GM23338 (cell line): ENCODE data around the gene PDZK1IP1. TPM values are rescaled to one million over a fixed set of nuclear protein-coding genes. Genes with fewer than 3 reads are reported as not detected.

Source experiments
- ATAC-seq: fragments of 200-7000 bp; cut with Tn5 transposase; 3 replicates; pipeline ENCODE4 v1.9.1; 2020
- DNase-seq: peaks from one replicate; pipeline ENCODE4 v3.0.0-alpha.2; 2015; ENCODE audit warnings: low spot score
- H2AFZ ChIP-seq: fragments of 200-600 bp; sonication (generic); 2 replicates; pipeline ENCODE4 v1.8.0; 2016; ENCODE audit warnings: antibody characterized with exemption, mild to moderate bottlenecking, moderate library complexity
- H3F3A ChIP-seq: fragments of 200-600 bp; sonication (generic); replicated peaks from 2 replicates; pipeline ENCODE4 v1.8.0; 2017; ENCODE audit warnings: antibody characterized with exemption, mixed run types, low read depth
- H3K27ac ChIP-seq: fragments of 200-600 bp; sonication (generic); 2 replicates; pipeline ENCODE4 v1.6.1; 2016; ENCODE audit warnings: low read depth
- H3K27me3 ChIP-seq: fragments of 200-600 bp; sonication (generic); 2 replicates; pipeline ENCODE4 v1.8.0; 2016; ENCODE audit warnings: mild to moderate bottlenecking, mixed run types, moderate library complexity; ENCODE audit not compliant: insufficient read depth
- H3K36me3 ChIP-seq: fragments of 200-600 bp; sonication (generic); 2 replicates; pipeline ENCODE4 v1.8.0; 2016; ENCODE audit warnings: mild to moderate bottlenecking; ENCODE audit not compliant: insufficient read depth
- H3K4me1 ChIP-seq: fragments of 200-600 bp; sonication (generic); 2 replicates; pipeline ENCODE4 v1.8.0; 2016; ENCODE audit warnings: mild to moderate bottlenecking, moderate library complexity; ENCODE audit not compliant: insufficient read depth
- H3K4me2 ChIP-seq: fragments of 200-600 bp; sonication (generic); 2 replicates; pipeline ENCODE4 v1.7.1; 2017; ENCODE audit warnings: mixed run types
- H3K4me3 ChIP-seq: fragments of 200-600 bp; sonication (generic); 2 replicates; pipeline ENCODE4 v1.6.1; 2016; ENCODE audit warnings: mixed run types
- H3K79me2 ChIP-seq: fragments of 200-600 bp; sonication (generic); replicated peaks from 2 replicates; pipeline ENCODE4 v1.8.0; 2017; ENCODE audit warnings: mild to moderate bottlenecking; ENCODE audit not compliant: insufficient read depth
- H3K9me2 ChIP-seq: fragments of 200-600 bp; sonication (generic); 2 replicates; pipeline ENCODE4 v1.8.0; 2017; ENCODE audit not compliant: insufficient read depth
- H4K20me1 ChIP-seq: fragments of 200-600 bp; sonication (generic); replicated peaks from 2 replicates; pipeline ENCODE4 v1.8.0; 2017; ENCODE audit warnings: mild to moderate bottlenecking; ENCODE audit not compliant: insufficient read depth
- H3K27ac Mint-ChIP-seq: 2 replicates; pipeline ENCODE4 v1.8.0; 2020; ENCODE audit warnings: inconsistent platforms, mild to moderate bottlenecking, moderate library complexity, mixed read lengths
- H3K27me3 Mint-ChIP-seq: 3 replicates; pipeline ENCODE4 v1.8.0; 2022; ENCODE audit warnings: low read depth, mild to moderate bottlenecking, moderate library complexity, mixed read lengths, inconsistent platforms; ENCODE audit not compliant: insufficient read depth, poor library complexity
- H3K36me3 Mint-ChIP-seq: 3 replicates; pipeline ENCODE4 v1.8.0; 2021; ENCODE audit warnings: low read depth, mild to moderate bottlenecking, inconsistent platforms, moderate library complexity, mixed read lengths
- H3K4me1 Mint-ChIP-seq: 3 replicates; pipeline ENCODE4 v1.8.0; 2020; ENCODE audit warnings: mild to moderate bottlenecking, inconsistent platforms, mixed read lengths
- H3K4me3 Mint-ChIP-seq: 3 replicates; pipeline ENCODE4 v1.8.0; 2021; ENCODE audit warnings: moderate library complexity, mild to moderate bottlenecking, inconsistent platforms, mixed read lengths
- H3K9me3 Mint-ChIP-seq: 3 replicates; pipeline ENCODE4 v1.8.0; 2020; ENCODE audit warnings: moderate library complexity, mild to moderate bottlenecking, inconsistent platforms, mixed read lengths
- CREB1 ChIP-seq: fragments of 250-450 bp; sonication (Bioruptor Pico); IDR thresholded peaks from 2 replicates; pipeline ENCODE4 v1.5.0; 2020; ENCODE audit warnings: low read depth, mild to moderate bottlenecking, moderate library complexity
- CTCF ChIP-seq, 2 experiments: fragments of 200-600 bp in 1 of 2; sonication (generic) in 1 of 2; conservative IDR thresholded peaks; 2 replicates each; pipeline versions ENCODE4 v1.5.1 to v1.6.1; 2016 to 2017; ENCODE audit warnings: antibody characterized with exemption in 2 of 2, low read depth in 2 of 2, mild to moderate bottlenecking in 2 of 2, moderate library complexity in 1 of 2
- ETS1 ChIP-seq: IDR thresholded peaks from 2 replicates; pipeline ENCODE4 v1.6.1; 2016; ENCODE audit warnings: antibody characterized with exemption
- EZH2 ChIP-seq: fragments of 200-600 bp; sonication (generic); IDR thresholded peaks from one replicate; pipeline ENCODE4 v1.8.0; 2017; ENCODE audit warnings: antibody characterized with exemption, mild to moderate bottlenecking, low read depth; ENCODE audit not compliant: unreplicated experiment
- EZH2phosphoT487 ChIP-seq: fragments of 200-600 bp; sonication (generic); IDR thresholded peaks from one replicate; pipeline ENCODE4 v1.8.1; 2018; ENCODE audit warnings: antibody characterized with exemption; ENCODE audit not compliant: unreplicated experiment
- POLR2AphosphoS5 ChIP-seq: IDR thresholded peaks from 2 replicates; pipeline ENCODE4 v1.6.1; 2016; ENCODE audit warnings: antibody characterized with exemption, low read depth
- REST ChIP-seq: IDR thresholded peaks from one replicate; pipeline ENCODE4 v1.6.1; 2018; ENCODE audit warnings: antibody characterized with exemption; ENCODE audit not compliant: unreplicated experiment
- STAT1 ChIP-seq: IDR thresholded peaks from one replicate; pipeline ENCODE4 v1.6.1; 2016; ENCODE audit warnings: antibody characterized with exemption; ENCODE audit not compliant: unreplicated experiment
- ZNF114 ChIP-seq: fragments of 250-450 bp; sonication (Bioruptor Pico); IDR thresholded peaks from 2 replicates; pipeline ENCODE4 v1.5.0; 2020; ENCODE audit warnings: mild to moderate bottlenecking, moderate library complexity
- ZNF331 ChIP-seq: fragments of 250-450 bp; sonication (Bioruptor Pico); IDR thresholded peaks from 2 replicates; pipeline ENCODE4 v1.5.0; 2020; ENCODE audit warnings: low read depth, mild to moderate bottlenecking, moderate library complexity
- polyA plus RNA-seq: library from polyadenylated mRNA; unstranded; fragments of >200 nt; fragmentation: Nextera tagmentation; extraction: Ambion mirVana; gene quantifications from 2 replicates; pipeline ENCODE4 v1.2.1, GENCODE V29; 2016
- total RNA-seq: library from RNA; depleted of rRNA; stranded (reverse); fragments of >200 nt; shearing (Covaris generic); gene quantifications from 2 replicates; pipeline ENCODE4 v1.2.3, GENCODE V29; 2014

The PDZK1IP1 gene
- total and polyA plus RNA-seq, 2 experiments from 2014 or later = not detected

- Mint-ChIP-seq H3K36me3 (no peaks in the 10 kb centered on the region; the same call in 2 of the 3 replicates), H3K4me1 (peaks cover 5% of the 10 kb centered on the region; the same call in 2 of the 3 replicates), H3K27ac (no peak overlapping the region), H3K9me3 (peaks cover 2% of the 10 kb centered on the region; the same call in 2 of the 3 replicates), H3K4me3 (no peak overlapping the region), H3K27me3 (peaks cover 10% of the 10 kb centered on the region)
- peaks cover 55% of the 10 kb centered on the region for H3K27me3 ChIP-seq
- no peak overlapping the region for H3K4me2 ChIP-seq
- ATAC-seq (no peak), DNase-seq (no peak)
- H3K4me3 ChIP-seq = no peak overlapping the region
- no peaks in the 10 kb centered on the region for H3K79me2 ChIP-seq
- H3F3A ChIP-seq = no peaks in the 10 kb centered on the region
- H4K20me1 ChIP-seq = no peaks in the 10 kb centered on the region
- H3K27ac ChIP-seq = no peak overlapping the region
- no peaks in the 10 kb centered on the region for H3K36me3 ChIP-seq
- H3K4me1 ChIP-seq = peaks cover 6% of the 10 kb centered on the region; the same call in 1 of the 2 replicates
- no peak for TF ChIP-seq EZH2
- TF ChIP-seq ZNF331 (CRISPR knock-in tag) = no peak
- TF ChIP-seq CREB1 (CRISPR knock-in tag) = no peak
- TF ChIP-seq STAT1 = no peak
- no peak for TF ChIP-seq POLR2AphosphoS5
- H3K9me2 ChIP-seq = no peaks in the 10 kb centered on the region
- no peak overlapping the region for H2AFZ ChIP-seq
Observed at GRCh38 chr1:47215713-47216112, 25.9 kb upstream of the PDZK1IP1 start.

- no peak overlapping the region for H3K27ac Mint-ChIP-seq
- DNase-seq = no peak
Observed at GRCh38 chr1:47214549-47214948, 24.7 kb upstream of the PDZK1IP1 start.

More at GRCh38 chr1:47214549-47214948, 24.7 kb upstream of the PDZK1IP1 start:
- H3K79me2 ChIP-seq = no peaks in the 10 kb centered on the region
- H3K27me3 ChIP-seq = peaks cover 57% of the 10 kb centered on the region
- H3K9me2 ChIP-seq = no peaks in the 10 kb centered on the region
- H3K27me3 Mint-ChIP-seq = peaks cover 10% of the 10 kb centered on the region
- H3K36me3 ChIP-seq = no peaks in the 10 kb centered on the region
- no peak overlapping the region for H3K27ac ChIP-seq
- peaks cover 6% of the 10 kb centered on the region for H3K36me3 Mint-ChIP-seq
- H3K4me1 Mint-ChIP-seq = peaks cover 11% of the 10 kb centered on the region; the same call in 2 of the 3 replicates
- no peak for ATAC-seq
- peaks cover 6% of the 10 kb centered on the region; the same call in 1 of the 2 replicates for H3K4me1 ChIP-seq
- H3K4me3 Mint-ChIP-seq = no peak overlapping the region
- no peaks in the 10 kb centered on the region for H4K20me1 ChIP-seq
- no peak overlapping the region for H3K4me3 ChIP-seq
- no peaks in the 10 kb centered on the region for H3F3A ChIP-seq
- H2AFZ ChIP-seq = no peak overlapping the region
- no peak for TF ChIP-seq CTCF (conservative IDR thresholded peaks at IDR 0.05; ENCODE audit: low read depth in 2 of 2)
- TF ChIP-seq ZNF331 (CRISPR knock-in tag) = no peak
- TF ChIP-seq CREB1 (CRISPR knock-in tag) = no peak
- no peak for TF ChIP-seq ZNF114 (CRISPR knock-in tag)
- no peak for TF ChIP-seq ETS1
- no peak for TF ChIP-seq EZH2phosphoT487
- TF ChIP-seq STAT1 = no peak
- TF ChIP-seq REST = no peak
- no peak overlapping the region for H3K4me2 ChIP-seq
- H3K9me3 Mint-ChIP-seq = peaks cover 10% of the 10 kb centered on the region; the same call in 2 of the 3 replicates
